Hematopoietic multipotent progenitor cell treated with erythropoietin and hydrocortisone succinate and interleukin-3 and kit ligand, for 8 days (in vitro differentiated cells): Measurements from ENCODE around the gene IP6K2.
A peak's percentile ranks its signal among the peaks of the same experiment; 100 is the strongest.

Experiments
- DNase-seq: peaks from one replicate; pipeline ENCODE4 v3.0.0-alpha.2; 2015

IP6K2 gene

GRCh38 chr3:48662753-48663488 is 54.1 kb downstream of the IP6K2 start, which contains the start of gene CELSR3:
TSS of gene CELSR3 (minus strand) at chr3:48662886. CDS start at chr3:48662634, 252 bp downstream.
- peak; percentile 90 for DNase-seq

DNA sequence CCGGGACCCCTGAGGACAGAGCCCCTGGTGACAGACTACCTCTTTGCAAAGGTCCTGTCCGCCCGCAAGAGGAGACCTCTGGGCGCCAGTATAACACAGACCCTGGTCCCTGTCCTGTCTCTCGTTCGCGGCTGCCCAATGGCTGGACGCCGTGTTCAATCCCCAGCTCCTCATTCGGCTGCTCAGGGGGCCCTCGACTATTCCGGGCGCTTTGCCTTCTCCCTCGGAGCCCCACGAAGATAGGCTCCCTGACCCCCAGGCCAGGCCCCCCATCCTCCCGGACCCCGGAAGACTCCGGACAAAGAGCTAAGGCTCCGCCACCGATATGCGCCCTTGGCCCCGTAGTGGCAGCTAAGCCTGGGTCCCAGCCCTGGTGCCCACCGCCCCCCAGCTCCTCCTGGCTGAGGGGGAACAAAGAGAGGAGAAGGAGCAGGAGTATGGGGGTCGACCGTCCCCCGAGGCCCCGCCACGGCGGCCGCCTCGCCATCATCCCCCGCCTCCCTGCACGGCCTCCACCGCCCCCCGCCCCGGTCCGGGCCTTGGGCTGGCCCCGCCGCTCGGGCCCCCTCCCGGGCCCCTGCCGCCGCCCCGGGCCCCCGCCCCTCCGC is 54.8 kb downstream of the IP6K2 start:
- DNase-seq, result no peak

DNA sequence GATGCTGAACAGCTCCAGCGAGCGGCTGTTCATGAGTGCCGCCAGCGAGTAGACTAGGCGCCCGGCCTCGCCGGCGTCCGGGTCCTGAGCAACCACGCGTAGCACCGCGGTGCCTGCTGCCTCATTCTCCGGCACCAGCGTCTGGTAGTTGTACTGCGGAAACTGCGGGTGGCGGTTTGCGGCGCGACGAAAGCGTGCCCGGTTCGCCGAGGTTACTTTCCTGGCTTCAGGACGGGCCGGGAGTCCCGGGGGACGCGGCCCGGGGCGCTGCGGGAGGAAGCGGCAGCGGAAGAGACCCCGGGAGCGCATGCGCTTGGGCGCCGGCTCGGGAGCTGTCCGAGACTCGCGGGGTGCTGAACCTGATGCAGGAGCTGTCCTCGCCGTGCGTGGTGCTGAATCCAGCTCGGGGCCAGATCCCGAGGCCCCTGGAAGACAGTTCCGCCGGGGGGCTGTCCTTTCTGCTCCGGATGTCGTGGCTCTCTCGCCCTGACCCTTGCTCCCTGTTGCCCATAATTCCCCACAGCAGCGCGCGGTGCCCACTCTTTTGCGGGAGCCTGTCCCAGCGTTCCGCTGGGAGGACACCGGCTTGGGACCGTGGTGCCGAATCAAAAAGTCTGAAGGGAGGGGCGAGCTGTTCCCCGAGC is 55.4 kb downstream of the IP6K2 start:
- DNase-seq, result peak; percentile 51

- no peak for DNase-seq
Measured at GRCh38 chr3:48660800-48661400, 56.1 kb downstream of the IP6K2 start.

GRCh38 chr3:48656841-48657281 is 60.2 kb downstream of the IP6K2 start:
- no peak for DNase-seq

DNA sequence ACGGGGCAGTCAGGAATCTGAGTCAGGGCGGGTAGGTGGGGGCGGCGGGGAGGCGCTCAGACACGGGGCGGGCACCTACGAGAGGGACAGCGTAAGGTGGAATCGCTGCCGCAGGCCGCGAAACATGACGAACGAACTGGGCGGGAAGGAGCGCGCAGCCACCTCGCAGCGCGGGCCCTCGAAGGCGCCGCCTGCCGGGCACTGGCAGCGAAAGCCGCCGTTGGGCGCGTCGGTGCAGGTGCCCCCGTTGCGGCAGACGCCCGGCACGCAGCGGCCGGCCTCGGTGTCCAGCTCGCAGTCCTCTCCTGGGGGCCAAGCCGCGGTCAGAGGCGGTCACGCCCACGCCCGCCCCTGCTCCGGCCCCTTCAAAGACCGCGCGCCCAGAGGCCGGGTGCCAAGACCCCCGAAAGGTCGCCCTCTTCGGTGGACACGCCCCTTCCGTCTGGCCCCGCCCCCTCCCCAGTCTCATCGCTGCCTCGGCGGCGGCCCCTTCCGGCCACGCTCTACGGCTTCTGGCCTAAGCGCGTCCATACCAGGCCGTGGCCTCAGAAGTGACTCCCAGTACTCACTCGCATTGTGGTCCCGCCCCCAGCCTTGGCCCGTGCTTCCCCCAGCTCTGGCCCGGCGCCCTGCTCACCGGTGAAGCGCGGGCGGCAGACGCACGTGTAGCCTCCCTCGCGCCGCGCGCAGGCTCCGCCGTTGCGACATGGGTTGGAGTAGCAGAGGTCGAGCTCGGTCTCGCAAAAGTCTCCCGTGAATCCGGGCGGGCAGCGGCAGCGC is 60.8 kb downstream of the IP6K2 start:
- peak; percentile 83 for DNase-seq

- no peak for DNase-seq
Measured at GRCh38 chr3:48655606-48656005, 61.4 kb downstream of the IP6K2 start.

DNA sequence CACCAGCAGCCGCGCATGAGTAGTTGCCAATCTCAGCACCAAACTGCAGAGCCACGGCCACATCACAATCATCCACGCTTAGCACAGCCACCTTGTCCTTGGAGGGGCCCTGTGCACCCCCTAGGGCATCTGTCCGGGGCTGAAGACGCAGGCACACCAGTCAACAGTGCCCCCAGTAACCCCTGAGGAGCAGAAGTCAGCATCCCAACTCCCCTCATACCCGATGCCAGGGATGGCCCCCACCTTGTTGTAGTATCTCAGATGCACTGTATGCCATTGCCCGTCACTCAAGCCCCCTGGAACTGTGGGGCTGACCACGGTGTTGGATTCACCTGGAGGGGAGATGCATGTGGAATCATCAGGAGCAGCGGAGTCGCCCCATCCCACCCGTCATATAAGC is 62.0 kb downstream of the IP6K2 start:
- no peak for DNase-seq

DNA sequence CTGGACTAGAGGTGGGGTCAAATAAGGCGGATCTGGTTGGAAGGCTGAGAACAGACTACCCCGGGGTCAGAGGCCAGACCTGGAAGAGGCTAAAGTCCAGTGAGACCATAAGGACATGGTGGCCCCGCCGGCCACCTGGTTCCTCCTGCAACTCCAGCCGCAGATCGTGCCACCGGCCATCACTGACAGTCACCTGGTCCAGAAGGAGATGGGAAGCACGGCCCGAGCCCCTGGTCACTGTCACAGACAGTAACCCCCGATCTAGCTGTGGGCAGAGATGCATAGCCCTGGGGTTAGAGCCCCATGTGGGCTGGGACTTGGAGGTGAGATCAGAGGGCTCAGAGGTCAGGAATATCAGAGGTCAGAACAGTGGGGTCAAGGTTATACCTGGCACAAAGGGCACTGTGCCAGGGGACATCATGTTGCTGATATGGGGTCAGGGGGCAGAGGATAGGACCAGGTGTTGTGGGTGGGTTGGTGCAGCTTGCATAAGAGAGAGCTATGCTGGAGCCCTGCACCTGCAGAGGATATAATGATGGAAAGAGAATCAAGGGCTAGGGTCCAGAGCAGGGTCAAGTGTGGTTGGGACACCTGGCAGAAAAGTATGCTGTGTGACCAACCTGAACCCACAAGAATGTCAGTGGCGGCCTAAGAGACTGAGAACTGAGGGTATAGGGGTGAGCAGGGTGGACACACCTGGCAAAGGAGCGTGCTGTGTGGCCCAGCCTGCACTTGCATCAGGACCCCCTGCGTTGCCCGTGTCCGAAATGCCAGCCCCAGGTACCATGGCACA is 63.9 kb downstream of the IP6K2 start:
- no peak for DNase-seq

- no peak for DNase-seq
Measured at GRCh38 chr3:48651771-48652170, 65.2 kb downstream of the IP6K2 start.

DNA sequence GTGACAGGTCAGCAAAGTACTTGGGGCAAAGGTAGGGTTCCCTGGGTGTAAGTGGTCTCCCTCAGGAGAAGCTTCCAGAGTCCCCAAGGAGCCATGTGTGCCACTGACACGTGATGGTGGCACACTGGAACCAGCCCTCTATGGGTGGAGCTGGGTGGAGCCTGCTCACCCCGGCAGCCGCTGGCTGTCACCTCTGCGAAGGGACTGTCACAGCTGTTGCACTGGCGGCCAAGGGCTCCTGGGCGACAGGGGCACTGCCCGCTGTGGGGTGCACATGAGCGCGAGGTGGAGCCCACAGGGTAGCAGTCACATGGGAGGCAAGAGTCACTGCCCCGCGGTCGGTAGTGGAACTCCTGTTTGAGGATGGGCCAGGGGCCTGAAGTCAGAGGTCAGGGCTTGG is 66.3 kb downstream of the IP6K2 start:
- DNase-seq, result peak; percentile 41

DNA sequence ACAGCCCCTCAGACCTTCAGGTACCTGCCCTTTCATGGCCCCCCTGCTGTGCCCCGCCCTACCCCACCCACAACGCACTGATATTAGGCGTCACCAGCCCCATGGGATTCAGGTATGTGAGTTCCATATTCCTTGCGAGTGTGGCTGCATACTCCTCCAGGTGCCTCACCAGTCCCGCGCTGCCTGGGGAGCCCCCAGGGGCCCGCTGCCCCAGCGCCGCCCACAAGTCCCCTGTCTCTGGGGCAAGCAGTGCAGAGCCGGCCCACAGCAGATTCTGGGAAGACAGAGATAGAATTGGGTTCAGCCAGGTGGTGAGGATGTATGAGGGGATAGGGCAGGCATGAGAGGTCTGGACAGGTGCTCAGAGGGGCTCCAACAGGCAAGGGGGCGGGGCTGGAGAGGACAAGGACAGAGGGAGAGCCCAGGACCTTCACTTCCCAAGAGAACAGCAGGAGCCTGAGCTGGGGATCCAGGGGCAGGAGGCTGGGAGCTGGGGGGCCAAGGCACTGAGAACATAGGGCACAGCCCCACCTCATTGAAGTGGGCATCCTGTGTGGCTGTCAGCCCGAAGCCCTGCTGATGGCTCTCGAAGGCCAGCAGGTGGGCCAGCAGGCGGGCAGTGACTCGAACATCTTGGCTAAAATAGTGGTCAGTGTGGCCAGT is 68.7 kb downstream of the IP6K2 start:
- DNase-seq, result no peak

DNA sequence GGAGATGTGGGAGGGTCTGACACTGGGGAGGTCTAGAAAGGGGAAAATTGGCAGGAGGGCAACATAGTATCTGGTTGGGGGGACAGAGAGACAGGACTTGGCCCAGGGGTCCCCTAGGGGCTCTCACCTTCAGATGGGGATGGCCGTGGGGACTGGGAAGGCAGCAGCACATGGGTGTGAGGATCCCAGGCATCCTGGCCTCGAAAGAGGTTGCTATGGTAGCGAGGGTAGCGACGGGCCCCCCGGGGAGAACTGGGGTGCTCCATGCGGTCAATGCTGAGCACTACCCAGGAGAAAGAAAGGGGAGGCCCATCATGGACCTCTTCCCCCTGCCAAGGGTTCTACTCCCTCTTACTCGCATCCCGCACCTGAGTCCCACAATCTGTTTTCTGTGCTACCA is 69.3 kb downstream of the IP6K2 start:
- DNase-seq, result no peak

DNA sequence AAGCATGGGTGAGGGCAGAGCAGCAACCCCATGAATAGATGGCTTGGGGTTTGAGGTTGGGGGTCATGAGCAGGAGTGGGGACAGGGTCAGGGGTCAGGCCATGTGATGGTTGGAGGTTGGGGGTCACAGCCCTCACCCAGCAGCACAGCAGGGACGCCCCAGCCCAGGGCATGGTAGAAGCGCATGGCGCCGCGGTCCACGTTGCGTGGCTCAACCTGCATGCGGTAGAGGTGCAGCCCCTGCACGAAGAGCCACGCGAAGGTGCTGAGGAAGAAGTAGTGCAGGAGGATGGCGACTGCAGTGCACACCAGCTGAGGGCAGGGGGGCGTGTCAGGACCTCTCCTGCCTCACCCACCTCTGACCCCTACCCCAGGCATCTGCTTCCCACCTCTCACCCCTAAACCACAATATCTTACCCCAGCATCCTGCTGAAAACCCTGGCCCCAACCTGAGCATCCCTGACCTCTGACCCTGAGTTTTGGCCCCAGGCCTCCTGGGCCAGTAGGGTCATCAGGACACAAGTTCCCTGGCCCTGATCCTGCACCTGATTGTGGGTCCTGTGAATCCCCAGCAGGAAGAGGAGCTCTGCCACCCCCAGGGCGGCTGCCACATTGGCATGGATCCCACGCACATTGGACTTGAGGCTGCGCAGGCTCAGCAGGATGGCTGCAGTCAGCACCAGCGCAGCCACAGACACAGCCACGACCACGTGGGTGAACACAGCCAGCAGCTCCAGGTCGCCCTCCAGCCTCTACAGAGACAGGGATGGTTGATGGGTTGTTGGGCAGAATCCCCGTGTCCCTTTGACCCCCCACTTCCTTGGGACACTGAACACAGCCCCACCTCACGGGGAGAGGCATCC is 71.9 kb downstream of the IP6K2 start:
- no peak for DNase-seq

- no peak for DNase-seq
Measured at GRCh38 chr3:48642605-48643004, 74.4 kb downstream of the IP6K2 start.

- DNase-seq, result no peak
Measured at GRCh38 chr3:48641396-48641795, 75.6 kb downstream of the IP6K2 start.

DNA sequence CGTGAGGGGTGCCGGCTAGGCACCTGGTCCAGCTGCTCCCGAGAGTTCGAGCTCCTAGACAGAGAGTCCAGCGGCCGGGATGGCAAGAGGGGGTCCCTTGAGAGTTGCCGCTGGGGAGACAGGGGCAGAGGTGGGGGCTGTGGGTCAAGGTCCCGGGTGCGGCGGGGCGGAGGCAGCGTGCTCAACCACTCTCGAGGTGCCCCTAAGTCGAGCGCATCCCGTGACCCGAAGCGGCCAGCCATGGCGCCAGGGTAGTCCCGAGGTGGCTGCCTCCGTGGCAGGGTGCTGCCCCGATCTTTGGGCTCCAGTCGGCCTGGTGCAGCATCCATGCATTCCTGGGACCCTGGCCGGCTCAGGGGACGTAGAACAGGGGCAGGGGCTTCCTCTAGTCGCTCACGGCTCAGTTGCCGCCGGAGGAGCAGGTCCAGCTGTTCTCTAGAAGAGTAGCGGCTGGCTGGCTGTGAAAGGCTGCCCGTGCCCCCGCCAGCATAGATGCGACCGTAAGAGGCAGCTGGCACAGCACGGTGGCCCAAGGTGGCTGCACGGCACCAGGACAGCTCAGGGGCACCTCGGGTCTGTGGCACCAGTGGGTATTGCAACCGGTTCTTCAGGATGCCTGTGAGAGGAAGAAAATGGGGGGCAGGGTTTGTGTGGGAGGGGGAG is 76.9 kb downstream of the IP6K2 start:
- no peak for DNase-seq
